ENCODE measurements around the gene TCEA2.
A peak's percentile ranks its signal among the peaks of the same experiment; 100 is the strongest.

Gene TCEA2

GRCh38 chr20:64062596-64063388 is at the start of gene TCEA2:
TSS of gene TCEA2 (plus strand) at chr20:64063198. CDS start at chr20:64063313, 115 bp downstream.
- DNase-seq (ENCODE audit: low read depth in 2 of 2): peak; percentile 88

GRCh38 chr20:64015635-64016034 is 47.4 kb upstream of the TCEA2 start:
- DNase-seq (ENCODE audit: low read depth in 2 of 2): no peak

GRCh38 chr20:64021124-64021975 is 41.6 kb upstream of the TCEA2 start:
- DNase-seq (ENCODE audit: low read depth in 2 of 2): no peak

- no peak for DNase-seq (ENCODE audit: low read depth in 2 of 2)
These were observed 40.2 kb upstream of the TCEA2 start for GRCh38 chr20:64022671-64023360.

- no peak for DNase-seq (ENCODE audit: low read depth in 2 of 2)
These were observed 39.4 kb upstream of the TCEA2 start for GRCh38 chr20:64023361-64024140.

GRCh38 chr20:64024141-64024990 is 38.6 kb upstream of the TCEA2 start:
- DNase-seq (ENCODE audit: low read depth in 2 of 2): no peak

- DNase-seq (ENCODE audit: low read depth in 2 of 2): no peak
These were observed 37.7 kb upstream of the TCEA2 start for GRCh38 chr20:64025101-64025825.

GRCh38 chr20:64025826-64026412 is 37.1 kb upstream of the TCEA2 start:
- no peak for DNase-seq (ENCODE audit: low read depth in 2 of 2)

- no peak for DNase-seq (ENCODE audit: low read depth in 2 of 2)
These were observed 34.9 kb upstream of the TCEA2 start for GRCh38 chr20:64027981-64028685.

GRCh38 chr20:64029293-64030117 is 33.5 kb upstream of the TCEA2 start:
- no peak for DNase-seq (ENCODE audit: low read depth in 2 of 2)

- DNase-seq (ENCODE audit: low read depth in 2 of 2): no peak
These were observed 32.4 kb upstream of the TCEA2 start for GRCh38 chr20:64030371-64031134.

GRCh38 chr20:64031822-64032314 is 31.1 kb upstream of the TCEA2 start:
- no peak for DNase-seq (ENCODE audit: low read depth in 2 of 2)

GRCh38 chr20:64032706-64033624 is 30.0 kb upstream of the TCEA2 start:
- no peak for DNase-seq (ENCODE audit: low read depth in 2 of 2)

GRCh38 chr20:64033981-64034493 is 29.0 kb upstream of the TCEA2 start:
- no peak for DNase-seq (ENCODE audit: low read depth in 2 of 2)

- DNase-seq (ENCODE audit: low read depth in 2 of 2): no peak
These were observed 27.7 kb upstream of the TCEA2 start for GRCh38 chr20:64035066-64035932.

All from stimulated activated CD8-positive, alpha-beta memory T cell treated with anti-CD3 and anti-CD28 coated beads, Interleukin-15, amount 100 ng/mL, for 4 hours (primary cell).